ENCODE results near the gene IL10RB. TPM values are rescaled to one million over a fixed set of nuclear protein-coding genes. Genes with fewer than 3 reads are reported as not detected.

The IL10RB gene
- total and polyA plus RNA-seq, 10 of the 15 experiments (the other 5 are each of a cell fraction or from before 2014, with no cell fraction given), result 15.0 to 55.1 (median 34.9) TPM

DNA sequence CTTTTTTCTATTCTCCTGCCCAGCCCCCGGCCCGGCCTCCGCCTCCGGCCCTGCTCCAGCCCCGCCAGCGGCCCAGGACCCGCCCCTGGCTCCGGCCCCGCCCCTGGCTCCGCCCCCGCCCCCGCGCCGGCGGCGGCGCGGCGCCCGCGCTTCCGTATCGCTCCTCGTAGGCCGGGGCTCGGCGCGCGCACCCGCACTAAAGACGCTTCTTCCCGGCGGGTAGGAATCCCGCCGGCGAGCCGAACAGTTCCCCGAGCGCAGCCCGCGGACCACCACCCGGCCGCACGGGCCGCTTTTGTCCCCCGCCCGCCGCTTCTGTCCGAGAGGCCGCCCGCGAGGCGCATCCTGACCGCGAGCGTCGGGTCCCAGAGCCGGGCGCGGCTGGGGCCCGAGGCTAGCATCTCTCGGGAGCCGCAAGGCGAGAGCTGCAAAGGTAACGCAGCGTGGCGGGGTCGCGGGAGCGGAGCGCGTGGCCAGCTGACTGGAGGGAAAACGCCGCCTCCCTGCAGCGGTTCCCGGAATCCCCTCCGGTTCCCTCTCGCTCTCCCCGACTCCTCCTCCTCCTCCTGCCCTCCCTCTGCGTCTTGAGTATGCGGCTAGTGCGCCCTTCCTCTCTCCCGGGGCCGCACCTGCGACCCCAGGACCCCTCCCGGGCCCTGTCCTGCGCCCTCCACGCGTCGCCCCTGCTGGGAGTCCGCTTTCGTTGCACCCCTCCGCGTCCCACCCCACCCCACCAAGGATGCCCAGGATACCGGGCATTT lies 36.2 kb upstream of the IL10RB start, which contains the start of gene IFNAR2 (continued):
- TF ChIP-seq, protein P1, sequence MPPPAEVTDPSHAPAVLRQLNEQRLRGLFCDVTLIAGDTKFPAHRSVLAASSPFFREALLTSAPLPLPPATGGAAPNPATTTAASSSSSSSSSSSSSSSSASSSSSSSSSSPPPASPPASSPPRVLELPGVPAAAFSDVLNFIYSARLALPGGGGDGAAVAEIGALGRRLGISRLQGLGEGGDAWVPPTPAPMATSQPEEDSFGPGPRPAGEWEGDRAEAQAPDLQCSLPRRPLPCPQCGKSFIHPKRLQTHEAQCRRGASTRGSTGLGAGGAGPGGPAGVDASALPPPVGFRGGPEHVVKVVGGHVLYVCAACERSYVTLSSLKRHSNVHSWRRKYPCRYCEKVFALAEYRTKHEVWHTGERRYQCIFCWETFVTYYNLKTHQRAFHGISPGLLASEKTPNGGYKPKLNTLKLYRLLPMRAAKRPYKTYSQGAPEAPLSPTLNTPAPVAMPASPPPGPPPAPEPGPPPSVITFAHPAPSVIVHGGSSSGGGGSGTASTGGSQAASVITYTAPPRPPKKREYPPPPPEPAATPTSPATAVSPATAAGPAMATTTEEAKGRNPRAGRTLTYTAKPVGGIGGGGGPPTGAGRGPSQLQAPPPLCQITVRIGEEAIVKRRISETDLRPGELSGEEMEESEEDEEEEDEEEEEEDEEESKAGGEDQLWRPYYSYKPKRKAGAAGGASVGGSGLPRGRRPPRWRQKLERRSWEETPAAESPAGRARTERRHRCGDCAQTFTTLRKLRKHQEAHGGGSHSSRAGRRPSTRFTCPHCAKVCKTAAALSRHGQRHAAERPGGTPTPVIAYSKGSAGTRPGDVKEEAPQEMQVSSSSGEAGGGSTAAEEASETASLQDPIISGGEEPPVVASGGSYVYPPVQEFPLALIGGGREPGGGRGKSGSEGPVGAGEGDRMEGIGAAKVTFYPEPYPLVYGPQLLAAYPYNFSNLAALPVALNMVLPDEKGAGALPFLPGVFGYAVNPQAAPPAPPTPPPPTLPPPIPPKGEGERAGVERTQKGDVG (CRISPR knock-in tag; IDR thresholded peaks at IDR 0.05), result no peak
- no peak for TF ChIP-seq ZNF384 (IDR thresholded peaks at IDR 0.05; ENCODE audit: borderline replicate concordance, low read depth, low read length)
- 0 out of 2 replicates have a peak, but pooled peaks have one; percentile 21 for TF ChIP-seq YY1 (IDR thresholded peaks at IDR 0.05; ENCODE audit: low read depth, low read length)
- TF ChIP-seq KLF5 (IDR thresholded peaks at IDR 0.05; ENCODE audit: partially characterized antibody), result no peak
- TF ChIP-seq SPI1 (IDR thresholded peaks at IDR 0.05; ENCODE audit: borderline replicate concordance, insufficient read depth, low read depth, low read length), result no peak
- TF ChIP-seq RBBP5 (conservative IDR thresholded peaks at IDR 0.05), result no peak
- TF ChIP-seq HDGF (IDR thresholded peaks at IDR 0.05), result peak; percentile 66; the same call in 1 of the 2 replicates
- TF ChIP-seq PAX8 (IDR thresholded peaks at IDR 0.05), result no peak
- TF ChIP-seq, protein P2, sequence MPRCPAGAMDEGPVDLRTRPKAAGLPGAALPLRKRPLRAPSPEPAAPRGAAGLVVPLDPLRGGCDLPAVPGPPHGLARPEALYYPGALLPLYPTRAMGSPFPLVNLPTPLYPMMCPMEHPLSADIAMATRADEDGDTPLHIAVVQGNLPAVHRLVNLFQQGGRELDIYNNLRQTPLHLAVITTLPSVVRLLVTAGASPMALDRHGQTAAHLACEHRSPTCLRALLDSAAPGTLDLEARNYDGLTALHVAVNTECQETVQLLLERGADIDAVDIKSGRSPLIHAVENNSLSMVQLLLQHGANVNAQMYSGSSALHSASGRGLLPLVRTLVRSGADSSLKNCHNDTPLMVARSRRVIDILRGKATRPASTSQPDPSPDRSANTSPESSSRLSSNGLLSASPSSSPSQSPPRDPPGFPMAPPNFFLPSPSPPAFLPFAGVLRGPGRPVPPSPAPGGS (IDR thresholded peaks at IDR 0.05; ENCODE audit: borderline replicate concordance, insufficient read depth, low read depth, low read length, poor library complexity, severe bottlenecking), result no peak
- 0 out of 2 replicates have a peak, but pooled peaks have one; percentile 25 for TF ChIP-seq SMAD5 (IDR thresholded peaks at IDR 0.05; ENCODE audit: low read depth)
- TF ChIP-seq CHD4 (IDR thresholded peaks at IDR 0.05), result no peak
- no peak for TF ChIP-seq CBFB (IDR thresholded peaks at IDR 0.05; ENCODE audit: low read depth)
- TF ChIP-seq ASH2L (IDR thresholded peaks at IDR 0.05; ENCODE audit: borderline replicate concordance, low read depth), result no peak
- TF ChIP-seq, protein P3, sequence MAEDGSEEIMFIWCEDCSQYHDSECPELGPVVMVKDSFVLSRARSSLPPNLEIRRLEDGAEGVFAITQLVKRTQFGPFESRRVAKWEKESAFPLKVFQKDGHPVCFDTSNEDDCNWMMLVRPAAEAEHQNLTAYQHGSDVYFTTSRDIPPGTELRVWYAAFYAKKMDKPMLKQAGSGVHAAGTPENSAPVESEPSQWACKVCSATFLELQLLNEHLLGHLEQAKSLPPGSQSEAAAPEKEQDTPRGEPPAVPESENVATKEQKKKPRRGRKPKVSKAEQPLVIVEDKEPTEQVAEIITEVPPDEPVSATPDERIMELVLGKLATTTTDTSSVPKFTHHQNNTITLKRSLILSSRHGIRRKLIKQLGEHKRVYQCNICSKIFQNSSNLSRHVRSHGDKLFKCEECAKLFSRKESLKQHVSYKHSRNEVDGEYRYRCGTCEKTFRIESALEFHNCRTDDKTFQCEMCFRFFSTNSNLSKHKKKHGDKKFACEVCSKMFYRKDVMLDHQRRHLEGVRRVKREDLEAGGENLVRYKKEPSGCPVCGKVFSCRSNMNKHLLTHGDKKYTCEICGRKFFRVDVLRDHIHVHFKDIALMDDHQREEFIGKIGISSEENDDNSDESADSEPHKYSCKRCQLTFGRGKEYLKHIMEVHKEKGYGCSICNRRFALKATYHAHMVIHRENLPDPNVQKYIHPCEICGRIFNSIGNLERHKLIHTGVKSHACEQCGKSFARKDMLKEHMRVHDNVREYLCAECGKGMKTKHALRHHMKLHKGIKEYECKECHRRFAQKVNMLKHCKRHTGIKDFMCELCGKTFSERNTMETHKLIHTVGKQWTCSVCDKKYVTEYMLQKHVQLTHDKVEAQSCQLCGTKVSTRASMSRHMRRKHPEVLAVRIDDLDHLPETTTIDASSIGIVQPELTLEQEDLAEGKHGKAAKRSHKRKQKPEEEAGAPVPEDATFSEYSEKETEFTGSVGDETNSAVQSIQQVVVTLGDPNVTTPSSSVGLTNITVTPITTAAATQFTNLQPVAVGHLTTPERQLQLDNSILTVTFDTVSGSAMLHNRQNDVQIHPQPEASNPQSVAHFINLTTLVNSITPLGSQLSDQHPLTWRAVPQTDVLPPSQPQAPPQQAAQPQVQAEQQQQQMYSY (CRISPR knock-in tag; IDR thresholded peaks at IDR 0.05), result no peak
- no peak for TF ChIP-seq CBX5 (IDR thresholded peaks at IDR 0.05; ENCODE audit: low read depth)
- no peak for TF ChIP-seq SRF (IDR thresholded peaks at IDR 0.05; ENCODE audit: low read depth in 2 of 2, low read length in 2 of 2)
- peak; percentile 46; the same call in 1 of the 2 replicates for TF ChIP-seq DPF2 (IDR thresholded peaks at IDR 0.05)
- no peak for TF ChIP-seq CREM (IDR thresholded peaks at IDR 0.05; ENCODE audit: low read depth)
- 0 out of 2 replicates have a peak, but pooled peaks have one; percentile 27 for TF ChIP-seq PML (IDR thresholded peaks at IDR 0.05; ENCODE audit: low read length)
- TF ChIP-seq BHLHE40 (IDR thresholded peaks at IDR 0.05; ENCODE audit: borderline replicate concordance in 1 of 2, low read depth in 2 of 2, low read length in 1 of 2), result peak in 1 of 2 experiments; percentile 42; a peak in 1 of 4 replicates
- TF ChIP-seq, protein P4, sequence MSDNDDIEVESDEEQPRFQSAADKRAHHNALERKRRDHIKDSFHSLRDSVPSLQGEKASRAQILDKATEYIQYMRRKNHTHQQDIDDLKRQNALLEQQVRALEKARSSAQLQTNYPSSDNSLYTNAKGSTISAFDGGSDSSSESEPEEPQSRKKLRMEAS (IDR thresholded peaks at IDR 0.05; ENCODE audit: low read depth, low read length), result no peak
